DND-41 (cell line): ENCODE results near the gene MME.

Source experiments
- CTCF ChIP-seq: IDR thresholded peaks from 2 replicates; pipeline ENCODE4 v1.5.1; 2012; ENCODE audit warnings: borderline replicate concordance, low read length, moderate library complexity, mild to moderate bottlenecking; ENCODE audit not compliant: poor library complexity, severe bottlenecking; ENCODE audit errors: extremely low read depth
- EZH2 ChIP-seq: IDR thresholded peaks from 3 replicates; pipeline ENCODE4 v1.6.1; 2012; ENCODE audit warnings: borderline replicate concordance, low read depth, mild to moderate bottlenecking, moderate library complexity, low read length, inconsistent platforms; ENCODE audit not compliant: severe bottlenecking

- no peak for TF ChIP-seq CTCF
- TF ChIP-seq EZH2 = no peak
These were observed 137.5 kb downstream of the MME start for GRCh38 chr3:155217591-155217990.
